Measurements from ENCODE around the gene MRGPRF. TPM values are rescaled to one million over a fixed set of nuclear protein-coding genes. Genes with fewer than 3 reads are reported as not detected.

MRGPRF gene
- total and polyA plus RNA-seq, 9 donors = 8.6 to 104 (median 35.2) TPM

DNA sequence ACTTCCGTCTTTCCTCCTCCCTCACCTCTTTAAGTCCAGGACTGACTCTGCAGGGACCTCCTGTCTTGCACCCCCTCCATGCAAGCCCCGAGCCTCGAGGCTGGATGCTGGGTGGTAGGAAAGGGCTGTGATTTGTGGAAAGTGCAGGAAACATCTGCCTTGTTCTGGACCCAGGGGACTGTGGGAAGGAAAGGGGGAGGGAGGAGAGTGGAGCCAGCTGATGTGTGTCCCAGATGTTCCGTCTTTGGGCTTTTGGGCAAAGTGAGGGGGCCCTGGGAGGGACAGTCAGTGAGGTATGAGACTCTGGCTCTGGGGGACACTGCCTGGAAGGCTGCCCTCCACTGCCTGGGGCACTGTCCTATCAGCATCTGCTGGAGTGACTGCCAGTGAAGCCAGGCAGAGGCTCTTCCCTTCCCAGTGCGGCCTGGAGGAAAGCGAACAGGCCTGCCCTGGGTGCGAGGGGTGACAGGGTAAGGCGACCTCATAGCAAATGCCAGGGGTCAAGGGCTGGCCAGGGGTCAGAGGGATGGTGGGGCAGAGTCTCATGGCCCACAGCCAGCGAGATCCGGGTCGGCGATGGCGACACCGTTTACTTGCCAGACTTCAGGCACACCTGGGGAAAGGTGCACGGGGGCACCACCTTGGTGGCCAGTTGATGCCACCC lies 34.0 kb downstream of the MRGPRF start:
- Histone ChIP-seq H3K4me1 (ENCODE audit: insufficient read depth) (no peaks in the 10 kb centered on the region), H3K9me3 (no peaks in the 10 kb centered on the region), H3K27ac (no peak overlapping the region), H3K36me3 (no peaks in the 10 kb centered on the region), H3K27me3 (no peaks in the 10 kb centered on the region), H3K4me3 (no peak overlapping the region)
- TF ChIP-seq, protein P1, sequence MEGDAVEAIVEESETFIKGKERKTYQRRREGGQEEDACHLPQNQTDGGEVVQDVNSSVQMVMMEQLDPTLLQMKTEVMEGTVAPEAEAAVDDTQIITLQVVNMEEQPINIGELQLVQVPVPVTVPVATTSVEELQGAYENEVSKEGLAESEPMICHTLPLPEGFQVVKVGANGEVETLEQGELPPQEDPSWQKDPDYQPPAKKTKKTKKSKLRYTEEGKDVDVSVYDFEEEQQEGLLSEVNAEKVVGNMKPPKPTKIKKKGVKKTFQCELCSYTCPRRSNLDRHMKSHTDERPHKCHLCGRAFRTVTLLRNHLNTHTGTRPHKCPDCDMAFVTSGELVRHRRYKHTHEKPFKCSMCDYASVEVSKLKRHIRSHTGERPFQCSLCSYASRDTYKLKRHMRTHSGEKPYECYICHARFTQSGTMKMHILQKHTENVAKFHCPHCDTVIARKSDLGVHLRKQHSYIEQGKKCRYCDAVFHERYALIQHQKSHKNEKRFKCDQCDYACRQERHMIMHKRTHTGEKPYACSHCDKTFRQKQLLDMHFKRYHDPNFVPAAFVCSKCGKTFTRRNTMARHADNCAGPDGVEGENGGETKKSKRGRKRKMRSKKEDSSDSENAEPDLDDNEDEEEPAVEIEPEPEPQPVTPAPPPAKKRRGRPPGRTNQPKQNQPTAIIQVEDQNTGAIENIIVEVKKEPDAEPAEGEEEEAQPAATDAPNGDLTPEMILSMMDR (IDR thresholded peaks at IDR 0.05) = no peak
- TF ChIP-seq EP300 (IDR thresholded peaks at IDR 0.05) = no peak
- TF ChIP-seq POLR2A (IDR thresholded peaks at IDR 0.05) = no peak
- intact Hi-C loops (cut with DNase I) = no loop called here
- WGBS, 3 donors = 61 to 70% (median 66%) methylated on average over 15 of the region's 15 CpGs
- DNase-seq = peak in 1 of 5 donors; percentile 5

DNA sequence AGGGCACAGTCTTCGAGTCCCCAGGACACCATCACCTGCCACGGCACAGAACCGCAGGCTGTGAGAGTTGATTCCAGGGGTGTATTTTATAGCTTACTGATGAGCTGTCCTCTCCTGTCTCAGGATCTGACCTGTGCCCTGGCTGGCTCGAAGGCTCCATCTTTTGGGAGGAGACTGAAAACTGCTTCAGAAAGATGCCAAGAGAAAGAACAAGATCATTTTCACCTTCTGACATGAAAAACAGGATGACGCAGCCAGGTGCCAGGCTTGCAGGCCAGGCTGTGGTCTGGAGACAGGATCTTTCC lies 34.5 kb downstream of the MRGPRF start:
- Histone ChIP-seq H3K27ac (no peak overlapping the region), H3K4me3 (no peak overlapping the region), H3K4me1 (ENCODE audit: insufficient read depth) (no peaks in the 10 kb centered on the region), H3K9me3 (no peaks in the 10 kb centered on the region), H3K27me3 (no peaks in the 10 kb centered on the region), H3K36me3 (no peaks in the 10 kb centered on the region)
- TF ChIP-seq POLR2A (IDR thresholded peaks at IDR 0.05) (no peak), EP300 (IDR thresholded peaks at IDR 0.05) (no peak)
- TF ChIP-seq, protein P1 (IDR thresholded peaks at IDR 0.05) = no peak
- intact Hi-C loops (cut with DNase I) = no loop called here
- 75 to 77% (median 77%) methylated on average over 5 of the region's 5 CpGs for WGBS, 3 donors
- peak in 1 of 5 donors; percentile 1 for DNase-seq

DNA sequence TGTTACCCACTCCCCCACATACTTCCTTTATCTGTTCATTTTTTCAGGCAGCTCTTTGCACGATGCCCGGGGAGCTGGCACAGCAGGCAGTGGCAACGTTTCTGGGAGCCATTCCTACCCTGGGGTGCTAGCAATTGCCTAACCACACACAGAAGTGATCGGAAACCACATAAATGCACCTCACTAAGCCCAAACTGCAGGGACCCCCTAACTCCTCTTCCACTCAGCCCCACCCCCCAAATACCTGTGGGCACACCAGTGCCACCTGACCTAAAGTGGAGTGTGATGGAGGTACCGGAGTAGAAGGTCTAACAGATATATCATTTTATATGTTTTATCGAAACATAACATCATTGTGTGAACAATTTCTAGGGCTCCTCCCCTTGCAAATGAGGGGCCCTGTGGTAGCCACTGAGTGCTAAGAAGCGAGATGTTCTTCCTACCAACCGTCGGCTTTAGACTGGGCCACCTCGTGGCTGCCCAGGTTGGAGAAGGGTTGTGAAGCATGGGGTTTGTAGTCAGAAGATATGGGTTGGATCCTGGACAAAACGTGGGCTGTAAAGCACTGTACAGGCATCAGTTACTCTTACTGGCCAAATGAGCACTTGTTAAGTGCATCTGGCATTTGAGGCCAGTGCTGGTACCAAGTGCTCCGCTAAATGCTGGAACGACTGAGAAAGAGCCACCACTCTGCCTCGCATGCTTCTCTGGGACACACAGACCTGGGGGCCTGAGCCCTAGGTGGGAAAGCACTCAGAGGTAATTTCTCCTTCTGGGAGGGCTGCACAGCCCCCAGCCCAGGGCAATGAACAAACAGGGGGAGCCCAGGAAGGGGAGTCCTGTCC lies 35.0 kb downstream of the MRGPRF start:
- no peaks in the 10 kb centered on the region for H3K4me1 ChIP-seq (ENCODE audit: insufficient read depth)
- peak in 1 of 5 donors; percentile 2 for DNase-seq
- TF ChIP-seq, protein P1 (IDR thresholded peaks at IDR 0.05) = no peak
- no peak for TF ChIP-seq EP300 (IDR thresholded peaks at IDR 0.05)
- TF ChIP-seq POLR2A (IDR thresholded peaks at IDR 0.05) = no peak
- no peaks in the 10 kb centered on the region for H3K27me3 ChIP-seq
- no peak overlapping the region for H3K27ac ChIP-seq
- intact Hi-C loops (cut with DNase I) = no loop called here
- no peaks in the 10 kb centered on the region for H3K36me3 ChIP-seq
- WGBS, 3 donors = 66 to 67% (median 66%) methylated on average over 14 of the region's 14 CpGs
- H3K9me3 ChIP-seq = no peaks in the 10 kb centered on the region
- H3K4me3 ChIP-seq = no peak overlapping the region

DNA sequence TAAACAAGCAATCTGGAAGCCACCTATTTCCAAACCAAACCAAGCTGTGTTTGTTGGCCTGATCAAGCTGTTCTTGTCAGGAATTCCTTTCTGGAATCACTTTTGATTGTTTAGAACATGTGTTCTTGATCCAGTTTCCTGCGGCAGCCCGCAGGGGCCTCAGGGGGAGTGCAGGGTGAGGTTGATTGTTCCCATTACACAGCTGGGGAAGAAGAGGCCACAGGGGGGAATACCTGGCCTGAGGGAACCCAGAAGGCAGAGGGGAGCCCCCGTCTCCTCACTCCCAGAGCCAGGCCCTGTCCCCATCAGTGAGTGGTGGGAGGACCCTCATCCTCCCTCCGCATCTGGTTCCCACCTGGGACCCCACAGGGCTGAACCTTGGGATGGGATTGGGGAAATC lies 36.5 kb downstream of the MRGPRF start:
- Histone ChIP-seq H3K27ac (no peak overlapping the region), H3K4me3 (no peak overlapping the region), H3K27me3 (no peaks in the 10 kb centered on the region), H3K36me3 (no peaks in the 10 kb centered on the region), H3K4me1 (ENCODE audit: insufficient read depth) (no peaks in the 10 kb centered on the region), H3K9me3 (no peaks in the 10 kb centered on the region)
- WGBS, 3 donors = 44 to 57% (median 46%) methylated on average over 4 of the region's 4 CpGs
- no peak for DNase-seq
- TF ChIP-seq EP300 (IDR thresholded peaks at IDR 0.05) (no peak), POLR2A (IDR thresholded peaks at IDR 0.05) (no peak)
- TF ChIP-seq, protein P1 (IDR thresholded peaks at IDR 0.05) = no peak
- intact Hi-C loops (cut with DNase I) = no loop called here
